ENCODE results near the gene ZNRF2. TPM values are rescaled to one million over a fixed set of nuclear protein-coding genes. Genes with fewer than 3 reads are reported as not detected.

The ZNRF2 gene
- total and polyA plus RNA-seq, 2 experiments from 2014 or later: 11.0 to 18.8 TPM

- H4K20me1 ChIP-seq (ENCODE audit: insufficient read depth, poor library complexity, severe bottlenecking): no peaks in the 10 kb centered on the region
- H2AFZ ChIP-seq: no peak overlapping the region
- H3K27ac ChIP-seq: no peak overlapping the region
- peaks cover 83% of the 10 kb centered on the region for H3K79me2 ChIP-seq
- peaks cover 1% of the 10 kb centered on the region for H3K9me3 ChIP-seq (ENCODE audit: low read depth)
- peaks cover 2% of the 10 kb centered on the region for H3K4me1 ChIP-seq (ENCODE audit: insufficient read depth)
- H3K9me2 ChIP-seq (replicated peaks; ENCODE audit: insufficient read depth): no peaks in the 10 kb centered on the region
- DNase-seq (ENCODE audit: low spot score): no peak
- H3K4me3 ChIP-seq: no peak overlapping the region
- no peak for TF ChIP-seq CTCF (IDR thresholded peaks at IDR 0.05; ENCODE audit: poor library complexity)
- TF ChIP-seq EZH2 (IDR thresholded peaks at IDR 0.05; ENCODE audit: borderline replicate concordance): no peak
- TF ChIP-seq EZH2phosphoT487 (IDR thresholded peaks at IDR 0.05; ENCODE audit: low read depth, severe bottlenecking, unreplicated experiment): no peak
- H3K27me3 ChIP-seq: no peaks in the 10 kb centered on the region
- WGBS (ENCODE audit: low lambda C conversion rate, missing lambda C conversion rate): 57% methylated on average over 4 of the region's 4 CpGs
- no peak overlapping the region for H3K4me2 ChIP-seq
- H3K36me3 ChIP-seq (replicated peaks; ENCODE audit: insufficient read depth, low read depth): no peaks in the 10 kb centered on the region
These were observed 51.5 kb downstream of the ZNRF2 start for GRCh38 chr7:30335763-30336487.

- peaks cover 9% of the 10 kb centered on the region for H3K9me3 ChIP-seq (ENCODE audit: low read depth)
- no peaks in the 10 kb centered on the region for H3K9me2 ChIP-seq (replicated peaks; ENCODE audit: insufficient read depth)
- no peaks in the 10 kb centered on the region for H3K27me3 ChIP-seq
- H3K27ac ChIP-seq: no peak overlapping the region
- no peaks in the 10 kb centered on the region for H4K20me1 ChIP-seq (ENCODE audit: insufficient read depth, poor library complexity, severe bottlenecking)
- no peak for DNase-seq (ENCODE audit: low spot score)
- TF ChIP-seq CTCF (IDR thresholded peaks at IDR 0.05; ENCODE audit: poor library complexity) (no peak), EZH2phosphoT487 (IDR thresholded peaks at IDR 0.05; ENCODE audit: low read depth, severe bottlenecking, unreplicated experiment) (no peak), EZH2 (IDR thresholded peaks at IDR 0.05; ENCODE audit: borderline replicate concordance) (no peak)
- H3K4me1 ChIP-seq (ENCODE audit: insufficient read depth): no peaks in the 10 kb centered on the region
- no peak overlapping the region for H3K4me3 ChIP-seq
- 83% methylated on average over 1 of the region's 1 CpG for WGBS (ENCODE audit: low lambda C conversion rate, missing lambda C conversion rate)
- no peak overlapping the region for H3K4me2 ChIP-seq
- H3K36me3 ChIP-seq (replicated peaks; ENCODE audit: insufficient read depth, low read depth): no peaks in the 10 kb centered on the region
- no peak overlapping the region for H2AFZ ChIP-seq
- peaks cover 71% of the 10 kb centered on the region for H3K79me2 ChIP-seq
These were observed 60.1 kb downstream of the ZNRF2 start for GRCh38 chr7:30344513-30344912.

- Histone ChIP-seq H3K79me2 (peaks cover 68% of the 10 kb centered on the region), H2AFZ (no peak overlapping the region), H3K27ac (no peak overlapping the region), H3K4me1 (ENCODE audit: insufficient read depth) (no peaks in the 10 kb centered on the region), H3K4me2 (no peak overlapping the region), H3K36me3 (replicated peaks; ENCODE audit: insufficient read depth, low read depth) (no peaks in the 10 kb centered on the region), H4K20me1 (ENCODE audit: insufficient read depth, poor library complexity, severe bottlenecking) (no peaks in the 10 kb centered on the region), H3K27me3 (no peaks in the 10 kb centered on the region), H3K9me3 (ENCODE audit: low read depth) (no peaks in the 10 kb centered on the region), H3K4me3 (no peak overlapping the region), H3K9me2 (replicated peaks; ENCODE audit: insufficient read depth) (no peaks in the 10 kb centered on the region)
- DNase-seq (ENCODE audit: low spot score): no peak
- no peak for TF ChIP-seq EZH2phosphoT487 (IDR thresholded peaks at IDR 0.05; ENCODE audit: low read depth, severe bottlenecking, unreplicated experiment)
- no peak for TF ChIP-seq EZH2 (IDR thresholded peaks at IDR 0.05; ENCODE audit: borderline replicate concordance)
- TF ChIP-seq CTCF (IDR thresholded peaks at IDR 0.05; ENCODE audit: poor library complexity): no peak
- WGBS (ENCODE audit: low lambda C conversion rate, missing lambda C conversion rate): 98% methylated on average over 2 of the region's 2 CpGs
These were observed 63.1 kb downstream of the ZNRF2 start for GRCh38 chr7:30347226-30348082.
